ENCODE data around the gene CTRL.

Gene CTRL

GRCh38 chr16:67962135-67962534, 30.5 kb upstream of the CTRL start:
- no peak for DNase-seq

- DNase-seq = no peak
Measured at GRCh38 chr16:67961551-67961957, 29.9 kb upstream of the CTRL start.

GRCh38 chr16:67959536-67960329, 28.1 kb upstream of the CTRL start:
- DNase-seq = no peak

GRCh38 chr16:67957622-67958021, 26.0 kb upstream of the CTRL start:
- DNase-seq = no peak

- DNase-seq = no peak
Measured at GRCh38 chr16:67954421-67955196, 22.9 kb upstream of the CTRL start.

GRCh38 chr16:67953641-67954375, 22.1 kb upstream of the CTRL start:
- no peak for DNase-seq

GRCh38 chr16:67951485-67951884, 19.8 kb upstream of the CTRL start:
- no peak for DNase-seq

- no peak for DNase-seq
Measured at GRCh38 chr16:67950335-67950843, 18.7 kb upstream of the CTRL start.

- no peak for DNase-seq
Measured at GRCh38 chr16:67949645-67950044, 18.0 kb upstream of the CTRL start.

- DNase-seq = no peak
Measured at GRCh38 chr16:67948015-67948414, 16.4 kb upstream of the CTRL start.

- DNase-seq = no peak
Measured at GRCh38 chr16:67946966-67947558, 15.4 kb upstream of the CTRL start.

- DNase-seq = no peak
Measured at GRCh38 chr16:67946128-67946569, 14.5 kb upstream of the CTRL start.

GRCh38 chr16:67945392-67945933, 13.8 kb upstream of the CTRL start:
- no peak for DNase-seq

- DNase-seq = no peak
Measured at GRCh38 chr16:67944690-67945391, 13.2 kb upstream of the CTRL start.

GRCh38 chr16:67943619-67944504, 12.2 kb upstream of the CTRL start, which contains the start of gene LCAT:
Gene LCAT, minus strand, starts transcription at chr16:67944120. Its CDS starts 19 bp downstream, at chr16:67944101.
- no peak for DNase-seq

GRCh38 chr16:67943256-67943618, 11.6 kb upstream of the CTRL start:
- no peak for DNase-seq

- DNase-seq = no peak
Measured at GRCh38 chr16:67942510-67943255, 11.0 kb upstream of the CTRL start.

- no peak for DNase-seq
Measured at GRCh38 chr16:67942200-67942509, 10.5 kb upstream of the CTRL start.

GRCh38 chr16:67941469-67942199, 10.0 kb upstream of the CTRL start:
- DNase-seq = no peak

All from GOT3 (cell line).